ENCODE data around the gene TXLNA. TPM values are rescaled to one million over a fixed set of nuclear protein-coding genes. Genes with fewer than 3 reads are reported as not detected.

TXLNA gene
- total RNA-seq, 2 experiments from 2014 or later: 47.3 to 47.5 TPM

GRCh38 chr1:32186077-32186476 is 6.6 kb downstream of the TXLNA start:
- TF ChIP-seq CTCF (conservative IDR thresholded peaks at IDR 0.05; ENCODE audit: low read length) (no peak), EZH2phosphoT487 (IDR thresholded peaks at IDR 0.05; ENCODE audit: borderline replicate concordance, low read depth, low read length) (no peak)
- Histone ChIP-seq H3K36me3 (ENCODE audit: insufficient read depth, low read length) (peaks cover 93% of the 10 kb centered on the region), H3K27ac (ENCODE audit: low read depth, low read length, poor library complexity, severe bottlenecking) (peak overlapping the region; percentile 16), H3K4me3 (ENCODE audit: low read depth, low read length, poor library complexity, severe bottlenecking) (no peak overlapping the region), H2AFZ (ENCODE audit: low read length) (no peak overlapping the region), H3K4me2 (ENCODE audit: low read length) (peak overlapping the region; percentile 12; the same call in 1 of the 2 replicates), H3K9me2 (ENCODE audit: insufficient read depth, low read length) (no peaks in the 10 kb centered on the region), H3K79me2 (ENCODE audit: insufficient read depth, low read depth, low read length) (peaks cover 58% of the 10 kb centered on the region), H3K9me3 (ENCODE audit: low read length) (no peaks in the 10 kb centered on the region), H4K20me1 (ENCODE audit: insufficient read depth, low read length) (peaks cover 12% of the 10 kb centered on the region), H3K4me1 (ENCODE audit: insufficient read depth, low read length, poor library complexity, severe bottlenecking) (peaks cover 33% of the 10 kb centered on the region)
- CTCF ChIA-PET (ENCODE audit: unreplicated experiment): no interaction called here
- no TSS peak for BruUV-seq (replicated peaks)
- peak; percentile 43 for DNase-seq (ENCODE audit: low spot score)
- intact Hi-C loops (cut with micrococcal nuclease; ENCODE audit: unreplicated experiment): no loop called here
- POLR2A ChIA-PET: no interaction called here

- Histone ChIP-seq H4K20me1 (ENCODE audit: insufficient read depth, low read length) (peaks cover 8% of the 10 kb centered on the region), H3K9me3 (ENCODE audit: low read length) (no peaks in the 10 kb centered on the region), H2AFZ (ENCODE audit: low read length) (no peak overlapping the region), H3K4me2 (ENCODE audit: low read length) (no peak overlapping the region), H3K27ac (ENCODE audit: low read depth, low read length, poor library complexity, severe bottlenecking) (peak overlapping the region; percentile 16), H3K4me3 (ENCODE audit: low read depth, low read length, poor library complexity, severe bottlenecking) (no peak overlapping the region), H3K79me2 (ENCODE audit: insufficient read depth, low read depth, low read length) (peaks cover 54% of the 10 kb centered on the region), H3K4me1 (ENCODE audit: insufficient read depth, low read length, poor library complexity, severe bottlenecking) (peaks cover 29% of the 10 kb centered on the region), H3K36me3 (ENCODE audit: insufficient read depth, low read length) (peaks cover 93% of the 10 kb centered on the region), H3K9me2 (ENCODE audit: insufficient read depth, low read length) (no peaks in the 10 kb centered on the region)
- intact Hi-C loops (cut with micrococcal nuclease; ENCODE audit: unreplicated experiment): no loop called here
- no peak for DNase-seq (ENCODE audit: low spot score)
- TF ChIP-seq CTCF (conservative IDR thresholded peaks at IDR 0.05; ENCODE audit: low read length): no peak
- no peak for TF ChIP-seq EZH2phosphoT487 (IDR thresholded peaks at IDR 0.05; ENCODE audit: borderline replicate concordance, low read depth, low read length)
- ChIA-PET CTCF (ENCODE audit: unreplicated experiment) (no interaction called here), POLR2A (no interaction called here)
- no TSS peak for BruUV-seq (replicated peaks)
These were observed 7.0 kb downstream of the TXLNA start for GRCh38 chr1:32186491-32186890.

GRCh38 chr1:32187850-32188249 is 8.4 kb downstream of the TXLNA start:
- CTCF ChIA-PET (ENCODE audit: unreplicated experiment): no interaction called here
- no TSS peak for BruUV-seq (replicated peaks)

More at GRCh38 chr1:32187850-32188249, 8.4 kb downstream of the TXLNA start:
- H3K79me2 ChIP-seq (ENCODE audit: insufficient read depth, low read depth, low read length): peaks cover 40% of the 10 kb centered on the region
- H2AFZ ChIP-seq (ENCODE audit: low read length): no peak overlapping the region
- no peak for DNase-seq (ENCODE audit: low spot score)
- no peak overlapping the region for H3K4me3 ChIP-seq (ENCODE audit: low read depth, low read length, poor library complexity, severe bottlenecking)
- H3K36me3 ChIP-seq (ENCODE audit: insufficient read depth, low read length): peaks cover 93% of the 10 kb centered on the region
- TF ChIP-seq EZH2phosphoT487 (IDR thresholded peaks at IDR 0.05; ENCODE audit: borderline replicate concordance, low read depth, low read length) (no peak), CTCF (conservative IDR thresholded peaks at IDR 0.05; ENCODE audit: low read length) (no peak)
- H4K20me1 ChIP-seq (ENCODE audit: insufficient read depth, low read length): peaks cover 4% of the 10 kb centered on the region; the same call in 1 of the 2 replicates
- no peaks in the 10 kb centered on the region for H3K9me3 ChIP-seq (ENCODE audit: low read length)
- no peaks in the 10 kb centered on the region for H3K9me2 ChIP-seq (ENCODE audit: insufficient read depth, low read length)
- no peak overlapping the region for H3K4me2 ChIP-seq (ENCODE audit: low read length)
- POLR2A ChIA-PET: no interaction called here
- intact Hi-C loops (cut with micrococcal nuclease; ENCODE audit: unreplicated experiment): no loop called here
- no peak overlapping the region for H3K27ac ChIP-seq (ENCODE audit: low read depth, low read length, poor library complexity, severe bottlenecking)
- H3K4me1 ChIP-seq (ENCODE audit: insufficient read depth, low read length, poor library complexity, severe bottlenecking): peaks cover 21% of the 10 kb centered on the region

Measured in OCI-LY7 (cell line).